ENCODE results near the gene C2orf76.

The C2orf76 gene

GRCh38 chr2:119333833-119334232 lies 32.8 kb downstream of the C2orf76 start:
- DNase-seq: no peak

GRCh38 chr2:119333360-119333759 lies 33.3 kb downstream of the C2orf76 start:
- DNase-seq: no peak

- no peak for DNase-seq
Measured at GRCh38 chr2:119332953-119333352, 33.7 kb downstream of the C2orf76 start.

- DNase-seq: no peak
Measured at GRCh38 chr2:119327431-119327830, 39.2 kb downstream of the C2orf76 start.

GRCh38 chr2:119326938-119327337 lies 39.7 kb downstream of the C2orf76 start:
- no peak for DNase-seq

- DNase-seq: no peak
Measured at GRCh38 chr2:119324685-119325270, 41.9 kb downstream of the C2orf76 start.

- DNase-seq: no peak
Measured at GRCh38 chr2:119323459-119323858, 43.2 kb downstream of the C2orf76 start.

GRCh38 chr2:119319593-119319992 lies 47.0 kb downstream of the C2orf76 start:
- no peak for DNase-seq

GRCh38 chr2:119317554-119317953 lies 49.1 kb downstream of the C2orf76 start:
- DNase-seq: no peak

GRCh38 chr2:119316066-119316465 lies 50.6 kb downstream of the C2orf76 start:
- no peak for DNase-seq

- DNase-seq: no peak
Measured at GRCh38 chr2:119315241-119315925, 51.3 kb downstream of the C2orf76 start.

- DNase-seq: no peak
Measured at GRCh38 chr2:119311831-119312230, 54.8 kb downstream of the C2orf76 start.

- DNase-seq: no peak
Measured at GRCh38 chr2:119311371-119311770, 55.3 kb downstream of the C2orf76 start.

GRCh38 chr2:119308793-119309330 lies 57.8 kb downstream of the C2orf76 start:
- DNase-seq: no peak

GRCh38 chr2:119307419-119308140 lies 59.1 kb downstream of the C2orf76 start:
- DNase-seq: no peak

GRCh38 chr2:119306196-119306590 lies 60.4 kb downstream of the C2orf76 start:
- no peak for DNase-seq

GRCh38 chr2:119305497-119306195 lies 61.0 kb downstream of the C2orf76 start:
- DNase-seq: no peak

GRCh38 chr2:119304847-119305246 lies 61.8 kb downstream of the C2orf76 start:
- DNase-seq: no peak

- no peak for DNase-seq
Measured at GRCh38 chr2:119301413-119301812, 65.2 kb downstream of the C2orf76 start.

- no peak for DNase-seq
Measured at GRCh38 chr2:119295688-119296375, 70.8 kb downstream of the C2orf76 start.

GRCh38 chr2:119294671-119295070 lies 72.0 kb downstream of the C2orf76 start:
- DNase-seq: no peak

GRCh38 chr2:119293900-119294299 lies 72.7 kb downstream of the C2orf76 start:
- DNase-seq: no peak

- DNase-seq: no peak
Measured at GRCh38 chr2:119293254-119293653, 73.4 kb downstream of the C2orf76 start.

All from NCI-H1048 (cell line).